OCI-LY7 (cell line): Measurements from ENCODE around the gene SLC41A1. TPM values are rescaled to one million over a fixed set of nuclear protein-coding genes. Genes with fewer than 3 reads are reported as not detected.

Experiments used
- BruUV-seq: library from RNA; stranded (reverse); fragments of 400-500 nt; replicated peaks from 2 replicates; lab custom pipeline; 2021; lab: Mats Ljungman, UMichigan
- CTCF ChIA-PET: fragments of 300-600 bp; sonication (Branson Sonifier 250); formaldehyde crosslinking; loops from one replicate; lab custom pipeline; 2022; ENCODE audit warnings: antibody characterized with exemption; ENCODE audit not compliant: unreplicated experiment; lab: Charles Lee
- POLR2A ChIA-PET: fragments of 300-600 bp; sonication (Branson Sonifier 250); formaldehyde crosslinking; loops from one replicate; lab custom pipeline; 2022; ENCODE audit warnings: antibody characterized with exemption; lab: Charles Lee
- DNase-seq: peaks from one replicate; pipeline ENCODE4 v3.0.0-alpha.2; 2015; ENCODE audit warnings: low spot score
- H2AFZ ChIP-seq: fragments of 200-600 bp; sonication (generic), shearing (Covaris generic); 2 replicates; pipeline ENCODE4 v1.6.1; 2014; ENCODE audit warnings: mild to moderate bottlenecking, antibody characterized with exemption, low read length, moderate library complexity
- H3K27ac ChIP-seq: fragments of 200-600 bp; sonication (generic); 2 replicates; pipeline ENCODE4 v1.5.1; 2014; ENCODE audit warnings: mixed run types, low read depth, mild to moderate bottlenecking, moderate library complexity, low read length, inconsistent platforms; ENCODE audit not compliant: poor library complexity, severe bottlenecking
- H3K36me3 ChIP-seq: fragments of 200-600 bp; sonication (generic); 2 replicates; pipeline ENCODE4 v1.6.1; 2014; ENCODE audit warnings: mild to moderate bottlenecking, antibody characterized with exemption, low read length, moderate library complexity, mixed read lengths; ENCODE audit not compliant: insufficient read depth
- H3K4me1 ChIP-seq: fragments of 200-600 bp; sonication (generic); 2 replicates; pipeline ENCODE4 v1.5.1; 2014; ENCODE audit warnings: mild to moderate bottlenecking, low read length; ENCODE audit not compliant: insufficient read depth, poor library complexity, severe bottlenecking
- H3K4me2 ChIP-seq: fragments of 200-600 bp; sonication (generic); 2 replicates; pipeline ENCODE4 v1.6.1; 2014; ENCODE audit warnings: mild to moderate bottlenecking, low read length
- H3K4me3 ChIP-seq: fragments of 200-600 bp; sonication (generic); 2 replicates; pipeline ENCODE4 v1.5.1; 2014; ENCODE audit warnings: mild to moderate bottlenecking, low read depth, low read length; ENCODE audit not compliant: poor library complexity, severe bottlenecking
- H3K79me2 ChIP-seq: fragments of 200-600 bp; sonication (generic); 2 replicates; pipeline ENCODE4 v1.6.1; 2016; ENCODE audit warnings: low read depth, mild to moderate bottlenecking, low read length, moderate library complexity, mixed read lengths; ENCODE audit not compliant: insufficient read depth
- H3K9me2 ChIP-seq: fragments of 200-600 bp; sonication (generic); 2 replicates; pipeline ENCODE4 v1.6.1; 2016; ENCODE audit warnings: mild to moderate bottlenecking, low read length, mixed read lengths; ENCODE audit not compliant: insufficient read depth
- H3K9me3 ChIP-seq: fragments of 200-600 bp; sonication (generic); 2 replicates; pipeline ENCODE4 v1.6.1; 2014; ENCODE audit warnings: mild to moderate bottlenecking, mixed run types, low read length, mixed read lengths
- H4K20me1 ChIP-seq: fragments of 200-600 bp; sonication (generic); 2 replicates; pipeline ENCODE4 v1.6.1; 2014; ENCODE audit warnings: mild to moderate bottlenecking, antibody characterized with exemption, low read length, moderate library complexity, mixed read lengths; ENCODE audit not compliant: insufficient read depth
- EZH2phosphoT487 ChIP-seq: fragments of 200-600 bp; sonication (generic); IDR thresholded peaks from 2 replicates; pipeline ENCODE4 v1.6.1; 2018; ENCODE audit warnings: low read depth, borderline replicate concordance, mild to moderate bottlenecking, mixed run types, antibody characterized with exemption, low read length, moderate library complexity, mixed read lengths
- intact Hi-C: fragments of 100-400 bp; cut with micrococcal nuclease; formaldehyde crosslinking; loops from one replicate; pipeline ENCODE4 v1.10.0; 2022; ENCODE audit not compliant: unreplicated experiment
- total RNA-seq, 2 experiments: library from RNA; depleted of rRNA in 1 of 2; stranded (reverse); fragments of >200 nt in 1 of 2; shearing (Covaris generic) in 1 of 2; gene quantifications; 2 replicates each; pipeline ENCODE4 v1.2.3, GENCODE V29; 2014 to 2022
- TF ChIP-seq, protein P1 (sequence below): fragments of 200-600 bp; sonication (generic); conservative IDR thresholded peaks from 2 replicates; pipeline ENCODE4 v1.5.1; 2014; ENCODE audit warnings: mild to moderate bottlenecking, antibody characterized with exemption, low read length, moderate library complexity, mixed read lengths

The SLC41A1 gene
- total RNA-seq, 2 experiments from 2014 or later, result 3.2 to 8.2 TPM

DNA sequence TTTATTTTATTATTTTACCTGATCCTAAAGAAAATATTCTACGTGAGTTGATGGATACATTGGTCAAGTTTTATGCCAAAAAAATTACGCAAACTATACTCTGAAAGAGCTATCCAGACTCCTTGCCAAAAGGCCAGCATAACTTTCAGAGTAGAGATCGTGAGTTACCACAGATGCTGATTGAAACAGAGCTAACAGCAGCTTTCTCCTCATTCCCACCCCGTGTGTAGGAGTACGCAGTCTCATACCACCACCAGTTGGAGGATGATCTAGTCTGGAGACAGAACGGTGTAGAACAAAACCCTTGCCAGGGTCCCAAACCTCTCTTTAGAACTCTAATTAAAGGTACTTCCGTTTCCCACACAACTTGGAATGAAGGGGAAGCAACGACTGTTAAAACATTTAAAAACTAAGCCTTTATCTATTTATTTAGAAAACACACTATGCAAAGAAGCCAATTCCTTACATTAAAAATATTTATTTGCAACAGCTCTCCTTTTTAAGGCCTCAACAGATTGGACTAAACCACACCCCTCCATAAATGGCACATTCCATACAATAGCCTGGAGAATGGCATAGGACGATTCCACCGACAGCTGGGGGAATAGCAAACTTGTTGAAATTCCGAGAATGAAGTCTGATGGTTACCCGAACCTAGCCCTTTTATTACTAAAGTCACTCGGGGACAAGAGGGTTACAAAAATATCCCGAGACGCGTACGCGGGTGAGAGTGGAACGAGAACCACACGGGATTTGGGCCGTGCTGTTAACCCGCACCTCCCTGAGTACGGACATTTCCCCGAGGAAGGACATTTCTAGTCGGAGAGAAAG is 64.4 kb downstream of the SLC41A1 start:
- peak overlapping the region; percentile 95 for H3K4me3 ChIP-seq
- ChIA-PET POLR2A (interaction anchor here (1.0 kb wide), 1 partner anchor 168 kb away, joined by 3 read pairs; no protein-coding TSS in a partner anchor), CTCF (no interaction called here)
- no TSS peak for BruUV-seq
- H3K9me2 ChIP-seq, result no peaks in the 10 kb centered on the region
- H3K36me3 ChIP-seq, result peaks cover 45% of the 10 kb centered on the region
- peak overlapping the region; percentile 86 for H3K27ac ChIP-seq
- peaks cover 52% of the 10 kb centered on the region for H3K4me1 ChIP-seq
- peaks cover 48% of the 10 kb centered on the region for H4K20me1 ChIP-seq
- peak; percentile 51 for DNase-seq
- H3K4me2 ChIP-seq, result peak overlapping the region; percentile 87
- peaks cover 64% of the 10 kb centered on the region for H3K79me2 ChIP-seq
- intact Hi-C loops, result no loop called here
- H3K9me3 ChIP-seq, result no peaks in the 10 kb centered on the region
- TF ChIP-seq, protein P1, sequence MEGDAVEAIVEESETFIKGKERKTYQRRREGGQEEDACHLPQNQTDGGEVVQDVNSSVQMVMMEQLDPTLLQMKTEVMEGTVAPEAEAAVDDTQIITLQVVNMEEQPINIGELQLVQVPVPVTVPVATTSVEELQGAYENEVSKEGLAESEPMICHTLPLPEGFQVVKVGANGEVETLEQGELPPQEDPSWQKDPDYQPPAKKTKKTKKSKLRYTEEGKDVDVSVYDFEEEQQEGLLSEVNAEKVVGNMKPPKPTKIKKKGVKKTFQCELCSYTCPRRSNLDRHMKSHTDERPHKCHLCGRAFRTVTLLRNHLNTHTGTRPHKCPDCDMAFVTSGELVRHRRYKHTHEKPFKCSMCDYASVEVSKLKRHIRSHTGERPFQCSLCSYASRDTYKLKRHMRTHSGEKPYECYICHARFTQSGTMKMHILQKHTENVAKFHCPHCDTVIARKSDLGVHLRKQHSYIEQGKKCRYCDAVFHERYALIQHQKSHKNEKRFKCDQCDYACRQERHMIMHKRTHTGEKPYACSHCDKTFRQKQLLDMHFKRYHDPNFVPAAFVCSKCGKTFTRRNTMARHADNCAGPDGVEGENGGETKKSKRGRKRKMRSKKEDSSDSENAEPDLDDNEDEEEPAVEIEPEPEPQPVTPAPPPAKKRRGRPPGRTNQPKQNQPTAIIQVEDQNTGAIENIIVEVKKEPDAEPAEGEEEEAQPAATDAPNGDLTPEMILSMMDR, result no peak
- TF ChIP-seq EZH2phosphoT487, result no peak
- H2AFZ ChIP-seq, result no peak overlapping the region

DNA sequence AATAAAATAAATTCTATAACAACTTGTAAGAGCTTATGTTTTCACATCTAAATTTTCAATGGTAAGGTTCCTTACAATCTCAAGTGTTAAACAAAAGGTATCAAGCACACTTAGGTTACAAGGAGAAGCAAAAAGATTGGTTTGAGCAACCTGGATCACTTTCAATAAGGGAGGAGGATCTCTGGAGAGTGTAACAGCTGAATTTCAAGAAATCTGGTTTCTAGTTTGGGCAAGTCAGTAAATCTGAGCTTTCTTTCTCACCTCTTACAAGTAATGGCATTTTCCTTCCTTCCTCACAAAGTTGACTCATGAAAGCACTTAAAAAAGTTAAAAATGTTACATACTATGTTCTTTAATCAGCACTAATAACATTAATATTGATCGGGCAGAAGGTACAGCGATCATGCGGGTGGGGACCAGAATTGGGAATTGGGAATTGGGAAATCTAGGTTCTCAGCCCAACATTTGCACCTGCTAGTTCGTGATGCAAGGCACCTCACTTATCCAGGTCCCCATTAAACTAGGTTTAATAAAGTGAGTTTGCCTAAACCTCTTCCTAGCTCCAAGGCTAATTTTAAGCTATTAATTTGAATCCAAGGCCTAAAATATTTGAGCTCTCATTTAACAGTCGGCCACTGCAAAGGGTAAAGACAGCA is 66.1 kb downstream of the SLC41A1 start:
- no TSS peak for BruUV-seq
- CTCF ChIA-PET, result interaction anchor here (0.6 kb wide), 1 partner anchor 11 kb away, joined by 3 read pairs; no protein-coding TSS in a partner anchor
- peak overlapping the region; percentile 9 for H3K27ac ChIP-seq

More for the DNA sequence above, 66.1 kb downstream of the SLC41A1 start:
- Histone ChIP-seq H3K9me2 (no peaks in the 10 kb centered on the region), H2AFZ (no peak overlapping the region), H3K36me3 (peaks cover 48% of the 10 kb centered on the region), H3K4me3 (peak overlapping the region; percentile 95), H3K9me3 (no peaks in the 10 kb centered on the region), H3K4me2 (peak overlapping the region; percentile 87), H4K20me1 (peaks cover 59% of the 10 kb centered on the region), H3K79me2 (peaks cover 81% of the 10 kb centered on the region), H3K4me1 (peaks cover 68% of the 10 kb centered on the region)
- no peak for DNase-seq
- intact Hi-C loops, result no loop called here
- POLR2A ChIA-PET, result interaction anchor here (0.6 to 1.2 kb wide), 5 partner anchors 9 to 1186 kb away, joined by 3 to 5 read pairs (median 4); no protein-coding TSS in a partner anchor
- TF ChIP-seq, protein P1, result no peak
- TF ChIP-seq EZH2phosphoT487, result no peak
